Activated T-cell treated with anti-CD3 and anti-CD28 coated beads for 1 hour (primary cell): ENCODE results near the gene GBX1.
A peak's percentile ranks its signal among the peaks of the same experiment; 100 is the strongest.

Experiments
- DNase-seq: peaks from one replicate; pipeline ENCODE4 v3.0.0-alpha.2; 2020; ENCODE audit warnings: low read depth

GBX1 gene

DNA sequence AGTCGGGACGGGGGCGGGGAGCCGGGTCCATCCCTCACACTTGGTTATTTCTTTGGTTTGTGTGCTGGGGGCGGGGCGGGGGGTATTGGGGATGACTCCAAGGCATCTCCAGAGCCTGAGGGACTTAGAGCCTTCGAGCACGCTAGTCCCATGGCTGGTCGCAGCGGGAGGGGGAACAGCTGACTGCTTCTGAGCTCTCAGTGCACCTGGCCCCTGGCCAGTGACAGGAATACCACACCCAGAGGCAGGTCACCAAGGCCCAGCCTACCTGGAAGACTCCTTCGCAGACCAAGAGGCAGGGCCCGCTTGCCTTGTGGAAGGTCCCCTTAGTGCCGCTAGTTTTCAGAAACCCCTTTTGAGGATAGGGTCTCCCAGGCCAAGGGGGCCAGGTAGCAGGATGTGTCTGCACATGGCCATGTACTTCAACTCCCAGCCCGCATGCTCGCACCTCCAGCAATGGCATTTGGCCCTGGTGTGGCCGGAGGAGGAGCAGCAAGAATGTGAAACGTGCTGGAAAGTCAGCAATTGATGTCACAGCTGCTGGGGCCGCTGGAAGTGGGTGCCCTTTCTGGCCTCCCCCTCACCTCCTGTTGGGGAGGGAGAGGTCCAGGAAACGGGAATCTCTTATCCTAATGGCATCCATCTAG, 40.9 kb downstream of the GBX1 start:
- DNase-seq = no peak

DNA sequence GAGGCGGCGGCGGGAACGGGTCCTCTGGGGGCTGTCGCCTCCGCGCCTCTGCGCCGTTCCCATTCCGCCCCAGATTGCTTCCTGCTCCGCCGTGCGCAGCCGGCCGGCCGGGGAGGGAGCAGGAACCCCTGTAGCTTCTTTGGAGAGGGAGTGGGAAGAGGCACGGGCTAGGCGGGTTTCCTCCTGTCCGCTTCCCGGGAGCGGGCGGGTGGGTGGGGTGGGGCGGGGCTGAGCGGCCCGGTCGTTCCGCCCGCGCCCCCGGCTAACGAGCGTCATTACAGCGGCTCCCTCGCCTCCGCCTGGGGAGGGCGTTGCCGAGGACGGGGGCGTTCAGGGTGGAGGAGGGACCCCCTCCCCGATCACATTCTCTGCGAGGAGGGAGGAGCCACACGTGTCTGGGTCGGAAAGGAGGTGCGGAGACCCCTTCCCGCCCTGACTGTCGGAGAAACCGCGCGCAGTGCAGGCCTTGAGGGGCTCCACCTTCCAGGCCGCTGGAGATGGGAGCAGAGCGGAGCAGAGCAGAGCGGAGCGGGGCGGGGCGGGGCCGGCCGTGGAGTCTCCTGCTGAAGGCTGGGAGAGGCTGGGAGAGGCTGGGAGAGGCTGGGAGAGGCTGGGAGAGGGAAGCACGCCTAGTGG, 41.5 kb downstream of the GBX1 start:
- DNase-seq = no peak

DNA sequence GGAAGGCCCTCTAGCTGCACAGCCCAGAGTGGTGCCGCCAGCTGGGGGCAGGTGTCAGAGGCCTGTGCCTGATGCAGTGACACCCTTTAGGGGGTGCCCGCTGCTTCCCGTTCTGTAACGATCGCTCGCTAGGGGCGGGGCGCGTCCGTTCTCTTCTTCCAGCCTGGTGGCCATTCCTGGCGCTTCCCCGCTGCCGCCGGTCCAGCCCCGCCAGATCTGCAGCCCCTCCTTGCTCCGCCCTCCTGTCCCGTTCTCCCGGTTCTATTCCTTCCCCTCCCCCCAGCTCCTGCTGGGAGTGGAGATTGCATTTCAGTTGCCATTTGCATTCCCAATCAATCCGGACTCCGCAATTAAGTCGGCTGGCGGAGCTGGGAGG, 42.0 kb downstream of the GBX1 start:
- DNase-seq = no peak

DNA sequence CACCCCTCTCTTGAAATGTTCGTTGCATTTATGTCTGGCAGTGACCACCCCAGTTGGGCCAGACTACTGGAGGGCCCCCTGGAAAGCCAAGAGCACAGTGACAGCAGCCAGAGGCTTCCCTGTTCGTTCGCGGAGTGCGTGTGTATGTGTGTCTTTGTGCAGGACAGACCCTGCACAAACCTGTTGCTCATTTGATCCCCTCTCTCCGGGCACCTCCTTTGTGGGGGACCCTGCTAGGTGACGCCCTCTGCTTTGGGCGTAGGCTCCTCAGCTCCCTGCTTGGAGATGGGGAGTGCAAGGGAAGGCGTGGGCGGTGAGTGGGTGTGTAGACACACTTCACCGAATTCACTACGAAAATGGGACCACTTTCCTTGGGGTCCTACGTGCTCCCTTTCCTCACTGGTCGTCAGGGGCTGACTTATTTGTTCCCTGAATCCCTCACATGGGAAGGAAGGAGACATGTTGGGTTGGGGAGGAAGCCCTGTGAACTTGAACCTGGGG, 42.5 kb downstream of the GBX1 start:
- no peak for DNase-seq

DNA sequence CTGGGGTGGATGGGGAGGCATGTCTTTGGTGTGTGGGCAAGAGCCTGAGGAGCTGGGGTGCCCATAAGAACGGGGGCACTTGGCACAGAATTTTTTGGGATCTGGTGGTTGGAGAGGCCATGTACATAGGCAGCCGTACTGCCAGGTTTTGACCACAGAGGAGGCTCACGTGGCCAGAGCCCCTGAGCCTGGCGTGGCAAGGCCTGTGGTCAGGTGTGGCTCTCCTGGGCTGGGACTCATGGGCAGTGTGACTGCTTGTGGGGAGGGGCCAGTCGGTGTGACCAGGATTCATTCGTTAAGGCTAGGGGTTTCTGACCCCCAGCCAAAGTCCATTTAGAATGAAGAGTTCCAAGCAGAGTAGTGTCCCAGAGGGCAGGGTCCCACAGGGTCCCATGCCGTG, 43.0 kb downstream of the GBX1 start:
- DNase-seq = no peak

DNA sequence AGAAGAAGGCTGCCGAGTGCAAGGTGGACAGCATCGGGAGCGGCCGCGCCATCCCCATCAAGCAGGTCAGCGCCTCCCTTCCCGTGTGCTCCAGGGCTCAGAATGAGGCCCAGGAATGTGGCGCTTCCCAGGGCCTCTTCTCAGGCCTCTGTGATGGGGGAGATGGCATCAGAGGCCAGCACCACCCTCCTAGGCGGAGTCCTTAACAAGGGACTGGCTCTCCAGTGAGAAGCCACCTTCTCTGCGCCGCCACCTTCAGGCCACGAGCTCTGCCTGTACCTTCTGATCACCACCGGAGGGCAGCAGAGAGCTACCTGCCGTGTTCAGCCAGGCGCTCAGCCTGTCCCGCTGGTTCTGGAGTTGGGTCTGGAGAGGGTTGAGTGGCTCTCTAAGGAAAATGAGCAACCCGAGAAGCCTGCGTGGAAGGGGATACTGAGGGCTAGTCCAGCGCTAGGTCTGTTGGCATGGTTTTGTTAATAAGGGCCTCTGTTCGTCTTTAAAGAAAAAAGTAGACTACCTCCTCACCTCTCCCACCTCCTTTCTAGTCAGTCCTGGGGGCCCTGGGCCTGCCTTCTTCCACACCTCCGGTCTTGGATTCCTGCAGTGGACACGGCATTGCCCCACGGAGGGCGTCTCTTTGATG, 43.6 kb downstream of the GBX1 start:
- peak; percentile 84 for DNase-seq

DNA sequence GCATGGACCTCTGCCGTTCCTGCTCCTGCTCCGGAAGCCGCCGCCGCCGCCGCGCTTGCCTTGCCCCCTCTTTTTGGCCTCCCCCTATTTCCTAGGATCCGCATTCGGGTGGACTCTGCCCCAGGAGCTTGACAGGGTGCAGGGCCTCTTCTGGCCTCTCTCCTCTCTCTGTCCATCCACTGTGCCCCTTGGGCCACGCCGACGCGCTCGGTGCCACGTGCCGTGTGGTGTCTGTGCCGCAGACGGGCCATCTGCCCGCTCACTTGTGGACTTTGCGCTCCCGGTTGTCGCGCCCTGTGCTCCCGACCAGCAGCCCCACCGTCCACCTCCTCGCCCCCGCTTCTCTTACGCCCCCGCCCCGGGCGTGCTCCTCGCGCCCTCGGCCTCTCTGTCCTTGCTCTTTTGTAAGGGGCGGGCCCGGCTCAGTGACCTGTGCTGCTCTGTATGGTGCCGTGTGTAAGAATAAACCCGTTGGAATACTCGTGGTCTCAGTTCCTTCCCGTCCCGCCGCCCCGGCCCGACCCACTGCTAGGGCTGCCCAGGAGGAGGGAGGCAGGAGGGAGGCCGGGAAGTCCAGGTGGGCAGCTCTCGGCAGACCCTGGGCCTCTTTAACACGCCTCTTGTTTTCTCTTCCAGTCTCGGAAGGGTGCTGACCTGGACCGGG, 44.2 kb downstream of the GBX1 start:
- no peak for DNase-seq

DNA sequence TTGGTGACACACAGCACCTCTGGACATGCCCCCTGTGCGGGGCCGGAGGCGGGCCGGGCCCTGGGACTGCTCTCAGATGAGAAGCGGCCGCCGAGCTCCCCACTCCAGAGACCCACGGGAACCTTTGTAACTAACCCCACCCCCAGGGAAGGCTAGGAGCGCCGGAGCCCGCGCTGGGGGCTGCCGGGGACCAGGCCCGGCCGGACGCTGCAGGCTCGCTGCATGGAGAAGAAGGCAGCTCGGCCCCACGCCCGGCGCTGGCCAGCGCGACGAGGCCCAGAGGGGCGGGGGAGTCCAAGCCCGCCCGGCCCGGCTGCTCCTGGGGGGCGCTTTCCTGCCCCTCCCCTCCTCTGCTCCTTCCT, 44.7 kb downstream of the GBX1 start:
- DNase-seq = no peak

DNA sequence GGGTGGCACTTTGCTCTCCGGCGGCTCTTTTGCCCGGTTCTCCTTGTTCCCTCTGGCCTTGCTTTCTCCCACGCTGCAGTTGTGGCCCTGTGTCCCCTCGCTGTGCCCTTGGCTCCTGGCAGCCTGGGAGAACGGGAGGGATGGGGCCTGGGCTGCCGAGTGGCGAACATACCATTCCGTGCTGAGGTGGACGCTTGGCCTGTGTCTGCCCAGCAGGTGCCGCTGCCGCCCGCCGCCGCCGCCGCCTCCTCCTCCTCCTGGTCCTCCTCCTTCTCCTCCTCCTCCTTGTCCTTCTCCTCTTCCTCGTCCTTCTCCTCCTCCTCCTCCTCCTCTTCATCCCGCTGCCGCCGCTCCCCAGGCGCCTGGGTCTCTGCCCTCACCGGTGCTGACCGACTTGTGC, 45.2 kb downstream of the GBX1 start:
- DNase-seq = no peak

DNA sequence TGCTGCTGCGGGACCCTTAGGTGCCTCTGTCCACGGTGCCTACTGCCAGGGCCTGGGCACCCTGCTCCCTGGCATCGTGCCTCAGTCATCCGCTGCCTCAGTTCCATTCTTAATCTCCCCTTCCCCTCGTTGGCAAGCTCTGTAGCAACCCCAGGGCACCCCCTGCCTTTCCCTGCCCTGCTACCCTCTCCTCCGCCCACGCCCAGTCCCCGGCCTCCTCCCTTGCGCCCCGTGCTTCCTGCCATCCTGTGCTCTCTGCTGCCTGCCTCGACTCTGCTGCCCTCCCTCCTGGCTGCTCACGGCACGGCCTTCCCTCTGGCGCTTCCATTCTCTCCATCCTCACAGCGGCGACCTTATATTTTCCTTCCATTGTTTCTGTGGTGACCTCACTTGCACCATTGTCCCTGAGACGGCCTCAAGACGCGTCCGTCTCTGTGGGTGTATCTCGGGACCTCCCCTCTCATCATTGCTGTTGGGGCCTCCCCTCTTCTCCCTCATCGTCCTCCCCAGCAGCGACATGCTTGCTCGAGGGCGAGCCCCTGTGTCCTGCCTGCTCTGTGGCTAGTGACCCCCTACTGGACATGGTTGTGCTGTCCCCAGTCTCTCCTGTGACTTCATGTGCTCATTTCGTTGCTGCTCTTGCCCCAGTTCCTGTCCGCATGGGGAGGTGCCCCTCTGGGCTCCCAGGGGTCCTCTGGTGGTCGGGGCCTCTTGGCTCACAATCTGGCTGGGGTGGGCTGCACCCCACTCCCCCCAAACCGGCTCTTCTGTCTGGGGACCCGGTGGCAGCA, 45.9 kb downstream of the GBX1 start:
- DNase-seq = no peak

DNA sequence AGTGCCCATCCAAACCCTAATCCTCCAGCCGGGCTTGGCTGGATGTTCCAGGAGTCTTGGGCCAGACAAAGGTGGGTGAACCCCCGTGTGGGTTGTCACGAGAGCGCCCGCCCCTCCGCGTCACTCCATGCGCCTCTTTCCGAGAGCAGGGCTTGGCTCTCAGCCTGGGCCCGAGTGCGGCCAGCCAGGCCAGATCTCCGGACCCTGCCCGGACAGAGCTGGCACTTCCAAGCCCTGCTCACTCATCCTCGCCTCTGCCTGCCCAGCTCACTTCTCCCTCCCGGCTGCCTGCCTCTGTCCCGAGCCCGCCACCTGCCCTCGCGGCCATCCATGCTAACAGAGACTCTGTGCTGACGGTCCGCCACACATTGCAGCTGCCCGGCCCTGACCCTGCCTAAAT, 46.6 kb downstream of the GBX1 start:
- no peak for DNase-seq

DNA sequence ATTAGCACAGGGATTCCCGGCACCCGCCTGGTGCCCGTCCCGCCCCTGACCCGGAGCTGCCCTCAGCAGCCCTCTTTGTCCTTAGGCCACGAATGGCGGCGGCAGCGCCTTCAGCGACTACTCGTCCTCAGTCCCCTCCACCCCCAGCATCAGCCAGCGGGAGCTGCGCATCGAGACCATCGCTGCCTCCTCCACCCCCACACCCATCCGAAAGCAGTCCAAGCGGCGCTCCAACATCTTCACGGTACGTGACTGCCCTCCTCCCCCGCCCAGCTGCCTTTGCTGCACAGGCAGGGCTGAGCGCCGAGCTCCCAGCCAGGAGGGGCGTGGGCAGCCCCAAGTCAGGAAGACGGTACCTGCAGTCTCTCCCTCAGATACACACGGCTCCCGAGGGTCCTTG, 47.6 kb downstream of the GBX1 start:
- DNase-seq = no peak

DNA sequence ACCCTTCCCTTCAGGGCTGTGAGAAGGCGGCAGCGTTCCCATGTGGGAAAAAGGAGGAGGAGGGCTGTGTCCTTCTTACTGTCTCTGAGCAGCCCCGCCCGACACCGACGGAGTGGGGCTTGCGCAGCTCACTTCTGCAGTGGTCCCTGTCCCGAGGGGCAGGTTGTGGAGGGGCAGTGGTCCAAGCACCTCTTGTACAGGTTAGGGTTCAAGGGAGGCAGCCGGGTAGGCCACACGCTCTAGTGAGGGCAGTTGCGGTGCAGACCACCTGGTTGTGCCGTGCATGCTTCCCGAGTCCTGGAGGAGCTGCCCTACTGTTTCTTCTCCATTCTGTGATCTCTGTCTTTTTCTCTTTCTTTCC, 48.5 kb downstream of the GBX1 start:
- DNase-seq = no peak

DNA sequence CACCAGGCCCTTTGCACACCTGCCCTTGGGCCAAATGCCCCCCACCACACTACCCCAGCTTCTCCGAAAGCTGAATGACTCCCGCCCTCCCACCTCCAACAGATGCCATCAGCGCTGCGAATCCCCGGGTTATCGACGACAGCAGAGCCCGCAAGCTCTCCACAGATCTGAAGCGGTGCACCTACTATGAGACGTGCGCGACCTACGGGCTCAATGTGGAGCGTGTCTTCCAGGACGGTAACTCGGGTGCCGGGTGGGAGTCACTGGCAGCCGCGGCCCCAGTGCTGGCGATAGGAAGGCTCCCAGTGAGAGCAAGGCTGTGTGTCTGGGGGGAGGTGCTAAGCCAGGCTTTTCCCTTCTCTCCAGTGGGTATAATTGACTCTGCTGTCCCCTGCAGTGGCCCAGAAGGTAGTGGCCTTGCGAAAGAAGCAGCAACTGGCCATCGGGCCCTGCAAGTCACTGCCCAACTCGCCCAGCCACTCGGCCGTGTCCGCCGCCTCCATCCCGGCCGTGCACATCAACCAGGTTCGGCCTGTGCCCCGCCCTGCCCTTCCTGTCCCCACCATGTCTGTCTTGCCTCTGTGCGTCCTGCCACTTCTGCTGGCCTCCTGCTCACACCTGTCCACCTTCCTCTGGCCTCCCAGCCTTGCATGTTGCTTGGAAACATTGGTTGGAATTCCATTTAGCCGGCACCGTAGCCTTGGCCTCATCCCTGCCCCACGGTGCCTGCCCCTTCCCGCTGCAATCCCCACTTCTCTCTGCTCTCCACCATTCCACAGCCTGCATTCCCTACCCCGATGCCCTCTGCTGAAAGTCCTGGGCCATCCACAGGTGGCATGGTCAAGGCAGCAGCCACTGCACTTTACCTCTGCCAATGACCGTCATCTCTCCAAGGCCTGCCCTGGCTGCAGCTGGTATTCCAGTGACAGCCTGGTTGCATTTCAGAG, 49.1 kb downstream of the GBX1 start:
- DNase-seq = no peak

DNA sequence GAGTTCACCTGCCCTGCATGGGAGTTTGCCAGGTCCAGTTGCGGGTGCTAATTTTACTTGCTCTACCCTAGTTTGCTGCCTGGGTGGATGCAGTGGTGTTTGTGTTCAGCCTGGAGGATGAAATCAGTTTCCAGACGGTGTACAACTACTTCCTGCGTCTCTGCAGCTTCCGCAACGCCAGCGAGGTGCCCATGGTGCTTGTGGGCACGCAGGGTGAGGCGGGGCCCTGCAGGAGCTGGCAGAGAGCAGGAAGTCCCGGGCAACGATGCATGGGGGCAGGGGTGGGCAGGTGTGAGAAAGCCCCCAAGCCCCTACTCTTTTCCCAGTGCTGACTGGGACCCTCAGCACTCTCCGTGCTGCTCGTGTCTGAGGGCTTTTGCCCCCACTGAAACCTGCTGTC, 49.9 kb downstream of the GBX1 start:
- DNase-seq = peak; percentile 16

DNA sequence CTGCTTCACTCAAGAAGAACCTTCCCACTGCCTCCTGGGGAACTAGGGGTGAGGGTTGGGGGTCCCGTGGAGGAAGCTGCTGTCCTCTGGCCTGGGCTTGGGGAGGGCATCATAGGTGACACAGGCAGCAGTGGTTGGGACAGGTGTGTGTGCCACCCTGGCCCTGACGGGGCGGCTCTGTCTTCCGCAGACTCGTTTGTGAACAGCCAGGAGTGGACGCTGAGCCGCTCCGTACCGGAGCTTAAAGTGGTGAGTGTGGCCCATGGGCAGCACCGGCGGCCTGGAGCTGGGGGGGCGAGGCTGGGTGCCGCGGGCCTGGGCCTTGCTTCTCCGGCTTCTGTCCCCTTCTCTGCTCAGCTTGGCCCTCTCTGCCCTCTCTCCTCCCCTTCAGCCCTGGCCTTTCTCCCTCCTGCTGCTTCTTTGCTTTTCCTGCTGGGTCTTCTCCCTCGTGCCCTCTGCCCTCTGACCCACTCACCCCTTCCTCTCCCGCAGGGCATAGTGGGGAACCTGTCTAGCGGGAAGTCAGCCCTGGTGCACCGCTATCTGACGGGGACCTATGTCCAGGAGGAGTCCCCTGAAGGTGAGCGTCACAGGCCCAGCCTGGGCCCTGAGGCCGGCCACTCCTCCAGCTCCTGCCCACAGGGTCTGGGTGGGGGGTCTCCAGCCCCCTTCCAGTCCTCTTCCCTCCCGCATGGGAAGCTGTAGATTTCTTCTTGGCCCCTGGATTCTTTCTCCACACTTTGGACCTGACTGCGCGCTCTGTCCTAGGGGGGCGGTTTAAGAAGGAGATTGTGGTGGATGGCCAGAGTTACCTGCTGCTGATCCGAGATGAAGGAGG, 50.7 kb downstream of the GBX1 start:
- DNase-seq = no peak

DNA sequence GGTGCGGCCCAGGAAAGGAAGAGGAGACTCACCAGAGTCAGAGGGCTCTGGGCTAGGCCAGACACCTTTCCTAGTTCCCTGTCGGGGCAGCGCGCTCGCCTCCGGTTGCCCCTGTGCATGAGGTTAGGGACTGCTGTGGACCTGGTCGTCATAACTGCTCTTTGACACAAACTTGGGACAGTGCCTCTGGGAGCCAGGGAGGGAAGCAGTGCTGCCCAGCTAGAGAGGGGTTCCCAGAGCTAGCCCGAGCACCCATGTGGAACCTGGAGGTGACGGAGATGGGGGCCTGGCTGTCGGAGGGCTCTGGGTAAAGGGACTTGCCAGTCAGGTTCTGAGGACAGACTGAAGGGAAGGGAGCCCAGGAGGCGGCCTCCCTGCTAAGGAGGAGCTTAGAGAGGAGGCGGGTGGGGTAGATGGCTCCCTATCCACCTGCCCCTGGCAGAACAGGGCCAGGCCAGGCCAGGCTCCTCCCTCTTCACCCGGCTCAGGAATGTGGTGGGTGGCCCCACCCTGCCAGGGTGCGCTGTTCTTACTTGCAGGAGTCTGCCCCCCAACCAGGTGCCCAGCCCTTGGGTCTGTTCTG, 51.6 kb downstream of the GBX1 start:
- DNase-seq = no peak

DNA sequence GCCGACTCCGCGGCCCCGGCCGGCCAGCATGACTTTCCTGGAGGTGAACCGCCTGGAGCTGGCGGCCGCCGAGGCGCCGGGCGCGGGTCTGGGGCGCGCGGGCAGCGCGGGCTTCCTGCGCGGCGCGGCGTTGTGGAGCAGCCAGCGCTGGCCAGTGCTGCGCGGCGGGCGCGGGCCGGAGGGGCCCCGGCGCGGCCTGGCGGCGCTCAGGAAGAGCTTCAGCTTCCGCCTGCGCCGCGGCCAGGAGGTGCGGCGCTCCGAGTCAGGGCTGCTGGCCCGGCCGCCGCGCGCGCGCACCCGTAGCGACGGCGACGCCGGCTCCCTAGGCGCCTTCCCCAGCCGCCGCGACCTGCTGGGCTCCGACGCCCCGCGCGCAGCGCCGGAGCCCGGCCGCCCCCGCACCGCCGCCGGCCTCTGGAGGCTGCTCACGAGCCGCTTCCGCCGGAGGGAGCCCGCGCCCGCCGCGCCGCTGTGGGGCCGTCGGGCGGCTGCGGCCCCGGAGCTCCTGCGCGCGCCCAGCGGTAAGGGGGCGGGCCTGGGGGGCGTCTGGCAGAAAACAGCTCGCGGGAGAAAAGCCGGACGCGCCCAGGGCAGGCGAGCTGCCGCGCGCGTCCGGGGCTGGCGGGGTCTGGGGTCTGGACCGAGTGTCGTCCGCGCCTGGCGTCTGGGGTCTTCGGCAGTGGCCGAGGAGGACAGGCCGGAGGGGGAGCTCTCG, 52.2 kb downstream of the GBX1 start:
- peak; percentile 19 for DNase-seq
